Right lobe of liver (tissue), 4 donors: ENCODE measurements around the gene DHX9.

Source experiments
- POLR2A ChIP-seq: fragments of 450-650 bp; IDR thresholded peaks from one replicate; pipeline ENCODE4 v1.6.1; 2017; ENCODE audit warnings: antibody characterized with exemption, mild to moderate bottlenecking
- TF ChIP-seq, protein P1 (sequence below), 4 donors: fragments of 200-600 bp in 3 of 4; fragments of 450-650 bp in 1 of 4; IDR thresholded peaks; one replicate each; pipeline versions ENCODE4 v1.5.1 to v1.8.0; 2016 to 2022; ENCODE audit warnings: antibody characterized with exemption in 4 of 4, mild to moderate bottlenecking in 2 of 4
- donor health status: DM: no; HTN: no; CAD: no.
- donor health status: DM: no; HTN: no; CAD: no.
- donor health status: DM: no; HTN: yes; CAD: no.

- TF ChIP-seq POLR2A, result no peak
- TF ChIP-seq, protein P1, sequence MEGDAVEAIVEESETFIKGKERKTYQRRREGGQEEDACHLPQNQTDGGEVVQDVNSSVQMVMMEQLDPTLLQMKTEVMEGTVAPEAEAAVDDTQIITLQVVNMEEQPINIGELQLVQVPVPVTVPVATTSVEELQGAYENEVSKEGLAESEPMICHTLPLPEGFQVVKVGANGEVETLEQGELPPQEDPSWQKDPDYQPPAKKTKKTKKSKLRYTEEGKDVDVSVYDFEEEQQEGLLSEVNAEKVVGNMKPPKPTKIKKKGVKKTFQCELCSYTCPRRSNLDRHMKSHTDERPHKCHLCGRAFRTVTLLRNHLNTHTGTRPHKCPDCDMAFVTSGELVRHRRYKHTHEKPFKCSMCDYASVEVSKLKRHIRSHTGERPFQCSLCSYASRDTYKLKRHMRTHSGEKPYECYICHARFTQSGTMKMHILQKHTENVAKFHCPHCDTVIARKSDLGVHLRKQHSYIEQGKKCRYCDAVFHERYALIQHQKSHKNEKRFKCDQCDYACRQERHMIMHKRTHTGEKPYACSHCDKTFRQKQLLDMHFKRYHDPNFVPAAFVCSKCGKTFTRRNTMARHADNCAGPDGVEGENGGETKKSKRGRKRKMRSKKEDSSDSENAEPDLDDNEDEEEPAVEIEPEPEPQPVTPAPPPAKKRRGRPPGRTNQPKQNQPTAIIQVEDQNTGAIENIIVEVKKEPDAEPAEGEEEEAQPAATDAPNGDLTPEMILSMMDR (IDR thresholded peaks at IDR 0.05), result no peak
Observed at GRCh38 chr1:182935716-182936115, 96.6 kb downstream of the DHX9 start.
